Smooth muscle cell of the umbilical artery (primary cell): Measurements from ENCODE around the gene RPS10. TPM values are rescaled to one million over a fixed set of nuclear protein-coding genes. Genes with fewer than 3 reads are reported as not detected.

ENCODE experiments used
- total RNA-seq: library from RNA; depleted of rRNA; stranded (reverse); fragments of >200 nt; gene quantifications from 2 replicates; pipeline ENCODE4 v1.2.3, GENCODE V29; 2014

RPS10 gene
- 934 and 2,972 TPM in 2 replicates for total RNA-seq

GRCh38 chr6:34425498-34426410 is at the start of gene RPS10:
TSS of gene RPS10 (minus strand) at chr6:34426069. CDS start at chr6:34425221, 848 bp downstream.

GRCh38 chr6:34465531-34466241 is 39.8 kb upstream of the RPS10 start, which contains the start of gene PACSIN1:
TSS of gene PACSIN1 (plus strand) at chr6:34466076. CDS start at chr6:34526306, 60,230 bp downstream.

GRCh38 chr6:34392497-34393190 is 33.2 kb downstream of the RPS10 start, which contains the start of gene NUDT3:
TSS of gene NUDT3 (minus strand) at chr6:34392669. CDS start at chr6:34392362, 307 bp downstream.

Other genes with a start within 250 kb of the RPS10 start
- 73.6 and 257 TPM in 2 replicates for gene HMGA1, start 189.2 kb downstream of the RPS10 start, total RNA-seq
- 28.6 and 36.2 TPM in 2 replicates for gene SMIM29, start 177.1 kb downstream of the RPS10 start, total RNA-seq
- gene NUDT3, start 33.4 kb downstream of the RPS10 start, total RNA-seq: 13.1 and 16.1 TPM in 2 replicates
- gene PACSIN1, start 40.0 kb upstream of the RPS10 start, total RNA-seq: not detected in 2 replicates
- gene SPDEF, start 130.3 kb upstream of the RPS10 start, total RNA-seq: not detected in 2 replicates